T-helper 9 cell (primary cell): Measurements from ENCODE around the gene NFKB1.

Experiments used
- DNase-seq: peaks from one replicate; pipeline ENCODE4 v3.0.0-alpha.2; 2020

Gene NFKB1

GRCh38 chr4:102637391-102637790 lies 136.2 kb downstream of the NFKB1 start:
- DNase-seq, result no peak

GRCh38 chr4:102638621-102639020 lies 137.5 kb downstream of the NFKB1 start:
- no peak for DNase-seq

- no peak for DNase-seq
Observed at GRCh38 chr4:102639598-102639997, 138.4 kb downstream of the NFKB1 start.

GRCh38 chr4:102640669-102641068 lies 139.5 kb downstream of the NFKB1 start:
- DNase-seq, result no peak

GRCh38 chr4:102641793-102642192 lies 140.6 kb downstream of the NFKB1 start:
- DNase-seq, result no peak

- no peak for DNase-seq
Observed at GRCh38 chr4:102642631-102643298, 141.6 kb downstream of the NFKB1 start.

- no peak for DNase-seq
Observed at GRCh38 chr4:102647117-102647516, 146.0 kb downstream of the NFKB1 start.

- DNase-seq, result no peak
Observed at GRCh38 chr4:102657206-102657605, 156.0 kb downstream of the NFKB1 start.

- DNase-seq, result no peak
Observed at GRCh38 chr4:102663073-102663472, 161.9 kb downstream of the NFKB1 start.

GRCh38 chr4:102665527-102665926 lies 164.4 kb downstream of the NFKB1 start:
- no peak for DNase-seq
